Effector memory CD8-positive, alpha-beta T cell (primary cell): ENCODE measurements around the gene MOGAT3.

Experiments
- ATAC-seq: fragments of 150-1000 bp; cut with Tn5 transposase; replicated peaks from 2 replicates; pipeline ENCODE4 v1.10.0; 2021; ENCODE audit warnings: mild to moderate bottlenecking, moderate library complexity
- DNase-seq, 3 experiments: peaks; one replicate each; pipeline ENCODE4 v3.0.0; 2021
- H3K27ac Mint-ChIP-seq, 2 donors: one replicate each; pipeline ENCODE4 v1.8.0; 2022; ENCODE audit warnings: mild to moderate bottlenecking in 2 of 2, mixed read lengths in 2 of 2, moderate library complexity in 2 of 2
- H3K27me3 Mint-ChIP-seq, 2 donors: one replicate each; pipeline ENCODE4 v1.8.0; 2022; ENCODE audit warnings: mixed read lengths in 2 of 2
- H3K36me3 Mint-ChIP-seq: one replicate; pipeline ENCODE4 v1.8.0; 2022; ENCODE audit warnings: mild to moderate bottlenecking, moderate library complexity, mixed read lengths; ENCODE audit not compliant: insufficient read depth
- H3K4me1 Mint-ChIP-seq, 2 donors: one replicate each; pipeline ENCODE4 v1.8.0; 2022; ENCODE audit warnings: low read depth in 2 of 2, mixed read lengths in 2 of 2
- H3K4me3 Mint-ChIP-seq, 2 donors: one replicate each; pipeline ENCODE4 v1.8.0; 2022; ENCODE audit warnings: mild to moderate bottlenecking in 2 of 2, mixed read lengths in 2 of 2, moderate library complexity in 2 of 2
- H3K9me3 Mint-ChIP-seq, 2 donors: one replicate each; pipeline ENCODE4 v1.8.0; 2022; ENCODE audit warnings: mixed read lengths in 2 of 2

Gene MOGAT3

DNA sequence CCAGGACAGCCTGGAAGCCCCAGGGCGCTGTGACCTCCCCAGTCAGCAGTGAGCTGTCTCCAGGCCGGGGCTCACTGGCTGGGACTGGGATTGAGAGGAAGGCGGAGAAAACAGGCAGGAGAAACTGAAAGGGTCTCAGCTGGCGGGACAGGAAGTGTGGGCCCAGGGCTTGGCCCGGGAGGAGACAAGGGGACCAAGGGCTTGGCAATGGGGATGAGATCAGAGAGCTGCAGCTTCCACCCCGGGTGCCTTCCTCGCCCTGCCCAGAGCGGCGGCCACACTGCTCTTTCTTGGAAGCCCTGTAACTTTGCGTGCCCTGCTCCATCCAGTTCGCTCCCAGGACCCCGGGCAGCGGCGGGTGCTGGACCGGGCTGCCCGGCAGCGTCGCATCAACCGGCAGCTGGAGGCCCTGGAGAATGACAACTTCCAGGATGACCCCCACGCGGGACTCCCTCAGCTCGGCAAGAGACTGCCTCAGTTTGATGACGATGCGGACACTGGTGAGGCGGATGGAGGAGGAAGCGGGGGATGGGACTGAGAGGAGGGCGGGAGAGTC lies 21.5 kb upstream of the MOGAT3 start:
- peak overlapping the region in 1 of 2 donors; percentile 78 for H3K27ac Mint-ChIP-seq
- H3K27me3 Mint-ChIP-seq, result no peaks in the 10 kb centered on the region
- DNase-seq (no peak), ATAC-seq (no peak)
- no peak overlapping the region for H3K4me3 Mint-ChIP-seq
- H3K9me3 Mint-ChIP-seq, result no peaks in the 10 kb centered on the region
- H3K4me1 Mint-ChIP-seq, result peaks cover 32 to 39% of the 10 kb centered on the region in 2 donors
- H3K36me3 Mint-ChIP-seq, result peaks cover 60% of the 10 kb centered on the region

DNA sequence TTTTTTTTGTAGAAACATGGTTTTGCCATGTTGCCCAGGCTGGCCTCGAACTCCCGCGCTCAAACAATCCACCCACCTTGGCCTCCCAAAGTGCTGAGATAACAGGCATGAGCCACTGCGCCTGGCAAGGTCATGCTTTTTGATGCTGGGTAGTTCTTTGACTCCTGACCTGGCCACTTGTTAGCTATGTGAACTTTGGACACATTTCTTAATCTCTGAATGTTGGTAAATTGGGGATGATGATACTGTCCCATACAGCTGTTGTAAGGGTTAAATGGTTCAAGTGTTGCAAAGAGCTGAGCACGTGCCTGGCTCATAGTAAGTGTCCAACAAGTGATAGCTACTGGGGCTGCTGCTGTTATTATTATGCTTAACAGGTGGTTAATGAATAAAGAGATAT lies 19.5 kb upstream of the MOGAT3 start:
- peak overlapping the region in 1 of 2 donors; percentile 33 for H3K4me3 Mint-ChIP-seq
- peak overlapping the region in 1 of 2 donors; percentile 17 for H3K27ac Mint-ChIP-seq
- H3K4me1 Mint-ChIP-seq, result peaks cover 44 to 46% of the 10 kb centered on the region in 2 donors
- H3K9me3 Mint-ChIP-seq, result no peaks in the 10 kb centered on the region
- H3K36me3 Mint-ChIP-seq, result peaks cover 56% of the 10 kb centered on the region
- no peaks in the 10 kb centered on the region for H3K27me3 Mint-ChIP-seq
- ATAC-seq, result no peak
- no peak for DNase-seq

DNA sequence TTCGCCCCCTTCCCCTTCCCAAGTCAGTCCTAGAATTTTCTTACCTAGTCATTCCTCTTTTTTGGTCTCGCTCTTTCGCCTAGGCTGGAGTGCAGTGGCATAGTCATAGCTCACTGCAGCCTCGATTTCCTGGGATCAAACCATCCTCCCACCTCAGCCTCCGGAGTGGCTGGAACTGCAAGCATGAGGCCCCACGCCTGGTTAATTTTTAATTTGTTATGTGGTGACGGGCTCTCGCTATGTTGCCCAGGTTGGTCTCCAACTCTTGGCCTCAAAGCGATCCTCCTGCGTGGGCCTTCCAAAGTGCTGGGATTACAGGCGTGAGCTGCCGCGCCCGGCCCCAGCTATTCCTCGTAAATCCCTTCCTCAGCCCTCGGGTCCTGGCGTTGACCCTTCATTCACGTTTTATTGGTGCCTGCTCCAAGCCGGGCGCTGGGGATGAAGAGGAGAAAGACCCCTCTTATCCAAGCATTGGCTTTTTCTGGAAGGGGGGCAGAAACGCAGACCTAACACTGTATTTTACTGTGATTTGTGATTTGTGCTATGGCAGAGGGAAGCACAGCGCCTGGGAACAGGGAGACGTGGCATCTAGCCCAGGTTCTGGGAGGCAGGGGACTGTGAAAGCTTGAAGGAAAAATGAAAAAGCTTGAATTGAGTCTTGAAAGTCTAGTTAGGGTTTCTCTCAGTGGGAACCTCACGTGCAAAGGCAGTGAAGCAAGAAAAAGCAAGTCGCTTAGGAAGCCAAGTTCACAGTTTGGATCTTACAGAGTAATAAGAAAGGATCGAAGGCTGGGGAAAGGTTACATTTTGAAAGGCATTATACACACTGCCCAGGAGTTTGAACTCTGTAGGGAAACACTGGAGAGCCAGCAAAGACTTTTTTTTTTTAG lies 17.6 kb upstream of the MOGAT3 start:
- peak overlapping the region; percentile 98 for H3K27ac Mint-ChIP-seq
- H3K4me1 Mint-ChIP-seq, result peaks cover 44 to 46% of the 10 kb centered on the region in 2 donors
- H3K27me3 Mint-ChIP-seq, result no peaks in the 10 kb centered on the region
- H3K9me3 Mint-ChIP-seq, result no peaks in the 10 kb centered on the region
- DNase-seq, result no peak
- peaks cover 48% of the 10 kb centered on the region for H3K36me3 Mint-ChIP-seq
- ATAC-seq, result no peak
- H3K4me3 Mint-ChIP-seq, result peak overlapping the region; percentile 95

DNA sequence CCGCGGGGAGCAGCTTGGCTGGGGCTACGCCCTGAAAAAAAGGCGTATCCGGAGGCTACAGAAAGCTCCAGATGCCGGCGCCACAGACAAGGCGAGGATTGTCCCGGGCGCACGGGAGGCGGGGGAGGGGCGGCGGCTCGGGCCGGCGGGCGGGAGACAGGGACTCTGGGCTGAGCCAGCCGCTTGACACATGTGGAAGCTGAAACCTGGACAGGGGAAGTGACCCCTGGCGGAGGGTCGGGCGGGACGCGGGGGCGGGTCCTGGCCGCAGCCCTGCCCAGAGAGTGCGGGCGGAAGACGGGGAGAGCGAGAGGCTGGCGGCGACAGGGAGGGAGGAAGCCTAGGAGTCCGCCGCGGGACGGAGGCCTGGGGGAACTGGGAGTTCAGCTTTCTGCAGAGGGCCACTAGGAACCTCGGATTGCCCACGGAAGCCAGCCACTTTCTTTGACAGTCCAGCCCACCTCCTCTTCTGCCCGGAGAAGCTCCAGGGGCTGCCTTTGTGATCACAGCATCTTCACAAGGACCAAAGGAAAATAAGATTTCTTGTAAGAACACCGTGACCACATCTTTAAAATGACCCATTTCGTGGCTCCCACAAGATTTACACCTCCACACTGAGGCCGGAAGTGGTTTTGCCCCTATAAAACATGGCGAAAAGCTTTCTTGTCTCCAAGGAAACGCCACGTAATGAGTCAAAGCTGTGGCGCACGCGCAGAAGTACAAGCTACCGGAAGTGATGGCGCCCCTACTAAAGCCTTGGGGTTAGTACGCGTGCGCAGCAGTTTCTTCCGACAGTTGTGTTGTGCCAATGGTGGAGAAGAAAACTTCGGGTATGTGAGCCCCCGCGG lies 16.8 kb upstream of the MOGAT3 start, which contains the start of the genes PLOD3 and ZNHIT1:
PLOD3 (minus strand) TSS at position 194 of the 848 bp plus-strand sequence. CDS start 307 bp downstream, outside the sequence.
ZNHIT1 (plus strand) TSS at position 778 of the 848 bp plus-strand sequence; CDS start at position 809, 31 bp downstream.
- H3K4me3 Mint-ChIP-seq, result peak within 1 kb of the TSS; percentile 95
- peaks cover 44 to 46% of the 10 kb centered on the region in 2 donors for H3K4me1 Mint-ChIP-seq
- H3K27me3 Mint-ChIP-seq, result no peaks in the 10 kb centered on the region
- no peaks in the 10 kb centered on the region for H3K9me3 Mint-ChIP-seq
- ATAC-seq (peak; percentile 85), DNase-seq (peak; percentile 93 to 96 (median 94))
- H3K36me3 Mint-ChIP-seq, result peaks cover 43% of the 10 kb centered on the region
- H3K27ac Mint-ChIP-seq, result peak within 1 kb of the TSS; percentile 98

DNA sequence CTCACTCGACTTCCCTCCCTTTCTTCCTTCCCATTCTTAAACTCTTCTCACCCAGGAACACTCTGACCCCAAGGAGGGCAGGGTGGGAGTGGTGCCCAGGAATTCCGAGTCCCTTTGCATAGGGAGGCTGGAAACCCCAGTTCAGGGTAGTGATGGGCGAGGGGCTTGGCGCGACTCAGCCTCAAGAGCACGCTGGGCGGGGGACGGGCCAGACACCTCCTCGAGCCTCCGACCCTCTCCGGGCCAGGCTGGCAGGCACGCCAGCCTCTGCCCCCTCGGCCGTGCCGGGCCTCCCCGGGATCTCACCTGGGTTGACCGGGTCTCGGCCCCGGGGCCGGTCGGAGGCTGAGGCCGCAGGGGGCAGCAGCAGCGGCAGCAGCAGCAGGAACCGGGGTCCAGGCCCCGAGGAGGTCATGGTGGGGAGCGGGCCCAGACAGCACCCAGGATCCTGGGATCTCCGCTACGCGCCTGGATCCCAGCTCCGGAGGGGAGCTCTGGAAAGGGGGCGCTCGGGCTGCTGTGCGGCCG lies 16.1 kb upstream of the MOGAT3 start:
- Mint-ChIP-seq H3K4me3 (peak overlapping the region; percentile 95), H3K27me3 (no peaks in the 10 kb centered on the region), H3K27ac (peak overlapping the region; percentile 65 to 98), H3K4me1 (peaks cover 41 to 42% of the 10 kb centered on the region in 2 donors), H3K36me3 (peaks cover 39% of the 10 kb centered on the region), H3K9me3 (no peaks in the 10 kb centered on the region)
- peak in 1 of 3 experiments; percentile 10 for DNase-seq
- no peak for ATAC-seq

DNA sequence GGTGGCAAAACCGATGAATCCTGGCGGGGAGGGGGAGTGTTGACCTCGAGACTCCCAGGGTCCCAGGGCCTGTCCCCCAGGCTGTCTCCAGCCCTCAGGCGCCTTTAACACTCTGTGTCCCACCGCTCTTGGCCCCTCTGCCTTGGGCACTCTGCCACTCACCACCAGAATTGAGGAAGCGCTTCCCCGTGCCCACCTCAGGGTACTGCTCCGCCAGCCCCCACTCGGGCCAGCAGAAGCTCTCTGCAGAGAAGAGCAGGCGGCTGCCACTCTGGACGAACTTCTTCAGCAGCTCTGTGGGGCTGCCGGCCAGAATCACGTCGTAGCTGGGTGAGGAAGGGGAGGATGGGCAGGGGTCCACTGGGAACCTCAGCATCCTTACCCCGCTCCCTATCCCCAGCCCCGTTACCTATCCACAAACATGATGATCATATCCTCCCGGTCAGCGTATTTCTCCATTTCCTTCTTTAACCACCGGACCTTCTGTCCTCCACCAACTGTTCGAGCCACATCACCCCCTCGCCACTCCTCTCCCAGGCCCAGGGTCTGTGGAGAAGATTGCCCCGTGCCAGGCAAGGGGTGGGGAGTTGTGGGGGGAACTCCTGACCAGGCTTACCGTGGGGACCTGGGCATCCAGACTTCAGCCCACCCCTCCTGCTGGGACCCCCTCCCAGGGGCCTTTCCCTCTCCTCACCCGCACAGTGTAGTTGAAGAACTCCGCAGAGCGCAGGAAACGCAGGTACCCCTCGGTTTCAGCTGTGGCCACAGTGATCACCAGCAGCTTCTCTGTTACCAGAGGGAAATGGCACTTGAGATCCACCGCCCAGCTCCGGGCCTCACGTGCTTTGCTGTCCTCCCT lies 15.4 kb upstream of the MOGAT3 start:
- Mint-ChIP-seq H3K4me3 (peak overlapping the region; percentile 95), H3K36me3 (peaks cover 35% of the 10 kb centered on the region)

DNA sequence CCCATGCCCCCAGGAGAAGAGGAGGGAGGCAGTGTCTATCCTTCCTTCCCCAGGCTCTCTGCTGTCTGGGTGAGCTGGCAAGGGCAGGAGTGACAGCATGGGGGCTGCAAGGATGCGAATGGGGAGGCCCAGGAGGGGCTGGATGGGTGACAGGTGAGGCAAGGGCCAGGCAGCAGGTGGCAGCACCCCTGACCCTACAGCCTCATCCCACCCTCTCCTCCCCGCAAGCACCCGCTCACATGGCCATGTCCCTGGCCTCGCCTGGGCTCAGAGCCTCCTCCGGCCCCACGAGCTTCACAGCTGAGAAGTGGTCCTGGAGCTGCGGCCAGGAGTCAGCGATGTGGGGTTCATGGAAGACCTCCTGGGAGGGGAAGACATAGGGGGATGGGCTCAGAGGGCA lies 11.2 kb upstream of the MOGAT3 start:
- peaks cover 35% of the 10 kb centered on the region for H3K36me3 Mint-ChIP-seq
- no peak for ATAC-seq

More for the DNA sequence above, 15.4 kb upstream of the MOGAT3 start:
- ATAC-seq (no peak), DNase-seq (no peak)
- Mint-ChIP-seq H3K4me1 (peaks cover 34 to 35% of the 10 kb centered on the region in 2 donors), H3K27ac (peak overlapping the region; percentile 65 to 98), H3K27me3 (no peaks in the 10 kb centered on the region), H3K9me3 (no peaks in the 10 kb centered on the region)

DNA sequence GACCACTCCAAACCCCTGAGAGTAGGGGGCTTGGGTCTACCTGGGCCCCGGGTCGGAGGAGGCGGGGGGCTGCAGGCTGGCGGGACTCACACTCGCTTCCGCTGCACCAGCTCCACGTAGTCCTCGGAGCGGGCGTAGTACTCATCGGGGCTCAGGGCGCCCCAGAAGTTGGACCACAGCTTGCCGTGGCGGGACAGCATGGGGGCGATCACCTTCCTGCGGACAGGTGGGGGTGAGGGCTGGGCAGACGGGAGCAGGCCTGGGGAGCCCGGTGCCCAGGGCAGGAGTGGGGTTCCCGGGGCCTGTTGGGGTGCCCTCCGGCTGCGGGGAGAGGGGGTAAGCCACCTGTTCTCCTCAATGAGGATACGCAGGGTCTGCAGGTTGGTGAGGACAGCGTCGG lies 10.7 kb upstream of the MOGAT3 start:
- DNase-seq, result no peak
- Mint-ChIP-seq H3K27ac (no peak overlapping the region), H3K4me1 (peaks cover 5 to 7% of the 10 kb centered on the region in 2 donors), H3K9me3 (no peaks in the 10 kb centered on the region), H3K36me3 (peaks cover 33% of the 10 kb centered on the region), H3K4me3 (no peak overlapping the region), H3K27me3 (no peaks in the 10 kb centered on the region)
- no peak for ATAC-seq

More for the DNA sequence above, 11.2 kb upstream of the MOGAT3 start:
- no peak overlapping the region for H3K27ac Mint-ChIP-seq
- DNase-seq, result no peak
- H3K4me3 Mint-ChIP-seq, result no peak overlapping the region
- no peaks in the 10 kb centered on the region for H3K9me3 Mint-ChIP-seq
- H3K4me1 Mint-ChIP-seq, result peaks cover 7 to 11% of the 10 kb centered on the region in 2 donors
- H3K27me3 Mint-ChIP-seq, result no peaks in the 10 kb centered on the region

DNA sequence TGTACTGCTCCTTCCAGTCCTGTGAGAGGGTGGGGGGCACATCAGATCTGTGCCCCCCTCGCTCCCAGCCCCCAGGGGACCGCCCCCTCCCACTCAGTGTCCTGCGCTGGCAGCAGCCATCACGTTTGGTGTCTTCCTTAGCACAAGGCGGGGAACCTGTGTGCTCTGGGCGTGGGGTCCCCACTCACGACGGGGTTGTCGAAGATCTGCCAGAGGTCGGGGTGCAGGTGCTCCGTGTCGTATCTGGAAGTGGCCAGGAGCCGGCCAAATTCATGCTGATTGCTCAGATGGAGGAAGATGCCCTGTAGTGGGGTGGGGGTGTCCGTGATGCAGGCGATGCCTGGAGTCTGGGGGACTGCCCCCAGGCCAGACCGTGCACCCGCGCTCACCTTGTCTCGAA lies 9.3 kb upstream of the MOGAT3 start:
- no peaks in the 10 kb centered on the region for H3K27me3 Mint-ChIP-seq

DNA sequence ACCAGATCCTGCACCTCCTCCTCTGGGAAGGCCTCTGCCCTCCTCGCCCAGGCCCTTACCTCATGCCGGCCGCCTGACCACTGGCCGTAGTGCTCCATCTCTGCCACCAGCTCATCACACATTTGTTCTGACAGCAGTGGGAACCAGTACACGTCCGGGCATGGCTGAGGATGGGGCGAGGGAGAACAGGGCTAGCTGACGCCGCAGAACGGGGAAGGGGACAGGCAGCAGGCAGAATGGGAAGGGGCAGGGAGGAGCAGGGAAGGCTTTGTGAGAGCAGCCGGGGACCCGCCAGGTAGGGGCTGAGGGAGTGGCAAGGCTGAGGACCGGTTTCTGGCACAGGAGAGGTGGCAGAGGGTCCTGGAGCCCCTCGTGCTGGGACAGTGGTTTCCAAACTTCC lies 8.0 kb upstream of the MOGAT3 start:
- no peak for ATAC-seq
- H3K36me3 Mint-ChIP-seq, result peaks cover 25% of the 10 kb centered on the region

More for the DNA sequence above, 9.3 kb upstream of the MOGAT3 start:
- Mint-ChIP-seq H3K4me3 (no peak overlapping the region), H3K36me3 (peaks cover 27% of the 10 kb centered on the region), H3K9me3 (no peaks in the 10 kb centered on the region), H3K27ac (no peak overlapping the region), H3K4me1 (peaks cover 0 to 2% of the 10 kb centered on the region in 2 donors)
- no peak for ATAC-seq
- DNase-seq, result no peak

DNA sequence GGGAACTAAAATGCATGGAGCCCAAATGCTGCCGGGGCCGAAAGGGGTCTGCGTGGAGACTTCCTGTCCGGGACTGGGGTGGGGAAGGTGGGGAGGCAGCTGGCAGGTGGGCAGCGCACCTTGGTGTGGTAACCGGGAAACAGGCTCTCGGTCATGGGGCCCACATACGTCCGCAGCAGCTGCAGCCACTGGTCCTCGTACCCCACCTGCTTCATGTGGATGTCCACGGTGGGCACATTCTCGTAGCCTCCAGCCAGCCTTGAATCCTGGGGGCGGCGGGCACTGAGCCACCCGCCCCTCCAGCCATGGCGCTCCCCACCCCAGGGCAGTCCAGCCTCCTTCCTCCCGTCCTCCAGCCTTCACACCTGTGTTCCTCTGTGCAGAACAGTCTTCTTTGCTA lies 6.6 kb upstream of the MOGAT3 start:
- Mint-ChIP-seq H3K9me3 (no peaks in the 10 kb centered on the region), H3K4me1 (peaks cover 0 to 5% of the 10 kb centered on the region in 2 donors), H3K36me3 (peaks cover 21% of the 10 kb centered on the region), H3K4me3 (no peak overlapping the region), H3K27me3 (peaks cover 8 to 10% of the 10 kb centered on the region in 2 donors), H3K27ac (no peak overlapping the region)
- ATAC-seq (no peak), DNase-seq (no peak)

More for the DNA sequence above, 8.0 kb upstream of the MOGAT3 start:
- Mint-ChIP-seq H3K27ac (no peak overlapping the region), H3K27me3 (no peaks in the 10 kb centered on the region), H3K4me3 (no peak overlapping the region), H3K4me1 (peaks cover 0 to 4% of the 10 kb centered on the region in 2 donors), H3K9me3 (no peaks in the 10 kb centered on the region)
- no peak for DNase-seq

DNA sequence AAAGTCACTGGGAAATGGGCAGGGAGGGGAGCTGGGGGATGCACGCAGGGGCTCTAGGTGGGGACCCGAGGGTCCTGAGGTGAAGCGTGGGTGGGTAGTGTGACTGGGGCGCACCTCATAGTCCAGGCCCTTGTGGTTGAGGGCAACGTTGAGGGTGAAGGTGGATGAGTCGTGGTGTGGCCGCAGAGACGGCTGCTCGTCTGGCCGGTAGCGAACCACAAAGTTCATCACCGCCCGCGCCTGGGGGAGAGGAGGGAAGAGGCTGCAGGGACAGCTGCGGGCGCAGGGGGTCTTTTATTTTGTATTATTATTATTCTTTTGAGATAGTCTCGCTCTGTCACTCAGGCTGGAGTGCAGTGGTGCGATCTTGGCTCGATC lies 5.8 kb upstream of the MOGAT3 start:
- Mint-ChIP-seq H3K27ac (no peak overlapping the region), H3K4me1 (peaks cover 0 to 5% of the 10 kb centered on the region in 2 donors), H3K36me3 (peaks cover 21% of the 10 kb centered on the region), H3K27me3 (peaks cover 12 to 18% of the 10 kb centered on the region in 2 donors), H3K4me3 (no peak overlapping the region), H3K9me3 (no peaks in the 10 kb centered on the region)
- no peak for DNase-seq
- ATAC-seq, result no peak
